T-helper 22 cell (primary cell): ENCODE data around the gene DYNC2I2.
"Not testable (repeated sequence)": the region's sequence is repeated elsewhere in the genome, so short reads cannot be mapped to it uniquely, and the experiment has no call there.

Experiments
- DNase-seq: peaks from one replicate; pipeline ENCODE4 v3.0.0-alpha.2; 2020; ENCODE audit warnings: low read depth

Gene DYNC2I2

DNA sequence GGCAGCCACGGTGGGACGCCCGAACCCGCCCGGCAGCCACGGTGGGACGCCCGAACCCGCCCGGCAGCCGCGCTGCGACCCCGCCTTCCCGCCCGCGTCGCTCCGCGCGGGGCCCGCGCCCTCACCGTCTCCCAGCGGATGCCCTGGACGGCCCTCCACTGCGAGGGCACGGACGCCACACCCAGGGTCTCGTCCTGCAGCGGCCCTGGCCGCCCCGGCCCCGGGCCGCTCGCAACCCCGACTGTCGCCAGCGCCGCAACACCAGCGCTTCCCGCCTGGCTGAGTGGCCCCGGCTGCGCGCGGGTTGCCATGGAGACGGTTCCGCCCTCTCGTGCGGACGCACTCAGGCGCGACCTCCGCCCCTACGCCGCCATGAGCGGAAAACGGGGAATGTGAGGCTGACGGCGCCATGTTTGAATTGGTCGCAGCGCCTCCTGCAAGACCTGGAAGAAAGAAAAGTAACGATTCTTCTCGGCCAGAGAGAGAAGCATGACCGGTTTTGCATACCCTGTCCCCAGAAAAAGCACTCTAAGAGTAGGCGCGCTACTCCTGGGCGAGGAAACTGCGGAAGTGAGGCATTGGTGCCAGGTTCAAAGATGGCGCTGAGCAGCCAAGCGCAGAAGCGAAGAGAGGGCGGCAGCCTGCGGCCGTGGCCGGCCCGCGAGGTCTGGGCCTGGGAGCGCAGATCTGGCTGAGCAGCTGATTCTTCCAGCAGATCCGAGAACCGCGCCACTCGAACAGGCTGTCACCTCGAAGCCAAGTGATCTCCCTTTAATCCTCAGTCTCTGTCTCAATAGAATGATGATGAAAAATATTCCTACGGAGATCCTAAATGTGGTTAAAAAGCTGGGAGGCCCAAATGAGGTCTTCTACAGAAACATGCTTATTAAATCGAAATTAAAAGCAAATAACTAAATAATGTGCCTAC is at the start of gene DYNC2I2:
TSS of gene DYNC2I2 (minus strand) at position 432 of the 928 bp plus-strand sequence. CDS start at position 311, 121 bp downstream.
- peak; percentile 93 for DNase-seq

DNA sequence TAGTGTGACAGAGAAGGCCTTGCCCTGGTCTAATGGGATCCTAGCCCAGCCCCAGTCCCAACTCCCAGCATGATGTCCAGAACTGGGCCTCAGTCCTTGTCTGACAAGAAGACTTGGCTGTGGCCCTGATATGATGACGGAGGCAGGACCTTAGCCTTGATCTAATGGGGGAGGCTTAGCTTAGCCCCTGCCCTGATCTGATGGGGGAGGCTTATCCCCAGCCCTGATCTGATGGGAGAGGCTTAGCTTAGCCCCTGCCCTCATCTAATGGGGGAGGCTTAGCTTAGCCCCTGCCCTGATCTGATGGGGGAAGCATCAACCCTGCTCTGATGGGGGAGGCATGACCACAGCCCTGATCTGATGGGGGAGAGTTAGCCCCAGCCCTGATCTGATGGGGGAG is 49.4 kb upstream of the DYNC2I2 start:
- DNase-seq = no peak

- DNase-seq = no peak
These were observed 48.7 kb upstream of the DYNC2I2 start for GRCh38 chr9:128705051-128705965.

GRCh38 chr9:128704356-128704670 is 47.7 kb upstream of the DYNC2I2 start:
- no peak for DNase-seq

DNA sequence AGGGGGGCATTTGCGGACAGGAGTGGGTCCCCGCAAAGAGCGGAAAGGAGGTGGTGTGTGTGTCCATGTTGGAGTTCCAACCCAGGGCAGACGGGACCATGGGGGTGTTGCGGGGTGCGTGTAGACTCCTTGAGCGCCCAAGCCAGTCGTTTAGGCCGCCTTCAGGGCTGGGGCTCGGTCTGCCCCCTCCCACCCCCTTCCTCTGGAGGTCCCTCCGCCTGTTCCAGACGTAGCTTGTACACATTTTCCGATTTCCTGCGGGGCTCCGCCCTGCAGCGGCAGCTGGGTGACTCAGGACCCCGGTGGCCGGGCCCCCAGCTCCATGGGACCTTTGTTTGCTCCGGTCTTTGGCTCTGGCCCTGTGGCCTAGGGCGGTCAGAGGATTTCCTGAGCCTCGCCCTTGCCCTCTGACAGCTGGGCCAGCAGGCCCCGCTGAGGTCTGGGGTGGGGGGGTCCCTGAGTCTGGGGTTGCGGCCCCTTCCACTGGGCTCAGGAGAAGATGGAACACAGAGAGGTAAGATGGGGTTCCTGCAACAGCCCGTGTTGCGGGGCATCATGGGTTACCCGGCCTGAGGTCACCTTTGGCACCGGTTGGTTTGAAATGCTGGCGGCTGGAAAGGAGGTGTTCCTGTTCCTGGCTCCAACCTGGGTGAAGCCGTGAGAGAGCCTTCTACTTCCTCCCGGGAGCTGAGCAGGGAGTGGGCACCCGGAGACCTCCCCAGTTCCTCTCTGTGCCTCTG is 47.1 kb upstream of the DYNC2I2 start:
- no peak for DNase-seq

DNA sequence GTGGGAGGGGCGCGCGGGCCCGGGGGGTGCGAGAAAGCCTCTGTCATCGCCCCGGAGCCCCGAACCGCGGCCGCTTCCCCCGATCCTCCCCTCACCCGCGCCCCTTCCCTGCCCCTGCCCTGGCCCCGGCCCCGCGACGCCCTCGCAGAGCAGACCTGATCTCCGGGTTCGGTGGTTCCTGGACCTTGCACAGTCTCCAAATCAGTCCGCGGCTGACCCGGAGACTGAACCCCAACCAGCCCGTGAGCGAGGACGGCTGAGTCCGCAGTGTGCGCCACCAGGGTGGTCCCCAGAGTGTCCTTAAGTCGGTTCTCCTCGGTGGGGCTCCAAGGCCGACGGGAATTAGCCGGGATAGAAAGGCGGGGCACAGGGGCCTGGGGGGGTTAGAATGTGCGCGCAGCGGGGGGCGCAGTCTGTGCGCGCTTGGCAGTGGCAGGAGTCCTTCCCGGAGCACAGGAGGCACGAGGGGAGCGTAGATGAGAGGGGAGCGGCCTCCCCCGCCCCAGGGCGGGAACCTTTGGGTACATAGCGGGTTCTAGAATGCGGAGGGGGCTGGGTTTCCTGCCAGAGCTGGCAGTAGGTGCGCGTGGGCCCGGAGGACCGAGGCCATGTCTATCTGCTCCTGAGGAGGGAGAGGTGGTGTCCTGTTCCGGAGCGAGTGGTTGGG is 46.4 kb upstream of the DYNC2I2 start:
- DNase-seq = no peak

GRCh38 chr9:128702445-128702948 is 45.9 kb upstream of the DYNC2I2 start, which contains the start of gene PKN3:
PKN3 (plus strand) TSS chr9:128702503; CDS start chr9:128702916, 413 bp downstream.
- peak; percentile 62 for DNase-seq

GRCh38 chr9:128701227-128701854 is 44.7 kb upstream of the DYNC2I2 start:
- DNase-seq = no peak

DNA sequence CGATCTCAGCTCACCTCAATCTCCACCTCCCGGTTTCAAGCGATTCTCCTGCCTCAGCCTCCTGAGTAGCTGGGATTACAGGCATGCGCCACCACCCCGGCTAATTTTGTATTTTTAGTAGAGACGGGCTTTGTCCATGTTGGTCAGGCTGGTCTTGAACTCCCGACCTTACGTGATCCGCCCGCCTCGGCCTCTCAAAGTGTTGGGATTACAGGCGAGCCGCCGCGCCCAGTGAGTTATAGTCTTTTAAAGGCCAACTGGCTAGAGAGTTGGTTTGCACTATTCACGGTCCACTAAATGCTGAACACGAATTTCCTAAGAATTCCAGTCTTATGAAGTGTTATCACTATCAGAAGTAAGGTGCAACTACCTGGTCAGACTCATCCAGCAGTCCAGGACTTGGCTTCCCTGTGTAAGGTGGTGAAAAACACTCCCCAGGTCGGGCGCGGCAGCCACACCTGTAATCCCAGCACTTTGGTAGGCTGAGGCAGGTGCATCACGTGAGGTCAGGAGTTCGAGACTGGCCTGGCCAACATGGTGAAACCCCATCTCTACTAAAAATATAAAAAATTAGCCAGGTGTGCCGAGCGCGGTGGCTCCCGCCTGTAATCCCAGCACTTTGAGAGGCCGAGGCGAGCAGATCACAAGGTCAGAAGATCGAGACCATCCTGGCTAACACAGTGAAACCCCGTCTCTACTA is 42.6 kb upstream of the DYNC2I2 start:
- DNase-seq = not testable (repeated sequence)

DNA sequence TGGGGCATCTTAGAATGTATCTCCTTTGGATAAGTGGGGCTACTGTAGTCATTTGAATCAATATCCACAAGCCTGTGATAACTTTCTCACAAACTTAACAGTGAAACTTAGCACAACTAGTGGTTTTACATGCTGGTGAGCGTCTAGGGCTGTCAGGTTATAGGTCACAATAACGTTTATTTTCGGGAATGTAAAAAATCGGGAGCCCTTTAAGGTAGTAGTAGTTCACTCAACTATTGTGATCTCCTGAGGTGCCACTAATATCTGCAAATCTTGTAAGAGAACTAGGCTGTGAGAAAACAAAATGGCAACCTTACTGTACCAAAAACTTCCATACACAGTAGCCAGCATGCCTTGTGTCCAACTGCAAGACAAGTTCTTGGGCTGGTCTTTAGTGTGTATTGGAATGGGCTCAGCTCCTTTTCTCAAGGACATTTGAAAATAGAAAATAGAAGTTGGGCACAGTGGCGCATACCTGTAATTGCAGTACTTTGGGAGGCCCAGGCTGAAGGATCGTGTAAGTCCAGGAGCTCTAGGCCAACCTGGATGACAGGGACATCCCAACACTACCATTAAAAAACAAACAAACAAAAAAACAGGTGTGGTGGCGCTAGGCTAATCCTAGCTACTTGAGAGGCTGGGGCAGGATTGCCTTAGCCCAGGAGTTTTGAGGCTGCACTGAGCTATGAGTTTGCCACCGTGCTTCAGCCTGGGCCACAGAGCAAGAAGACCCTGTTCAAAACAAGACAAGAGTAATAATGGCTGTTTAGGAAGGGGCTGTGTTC is 40.5 kb upstream of the DYNC2I2 start:
- DNase-seq = no peak

DNA sequence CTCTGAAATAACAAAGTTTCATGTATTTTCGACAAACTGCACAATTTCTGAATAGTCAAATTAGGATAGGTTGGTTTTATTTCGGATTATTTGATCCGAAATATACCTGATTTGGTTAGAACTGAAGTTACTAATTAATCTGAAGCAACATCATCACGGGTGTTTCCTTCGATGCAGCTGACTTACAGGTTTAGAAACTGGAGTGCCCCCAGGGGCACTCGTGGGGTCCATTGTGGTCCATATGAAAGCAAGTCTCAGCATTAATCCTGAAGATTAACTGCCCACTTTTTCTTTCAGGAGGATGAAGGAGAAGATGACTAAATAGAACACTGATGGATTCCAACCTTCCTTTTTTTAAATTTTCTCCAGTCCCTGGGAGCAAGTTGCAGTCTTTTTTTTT is 37.7 kb upstream of the DYNC2I2 start:
- no peak for DNase-seq

GRCh38 chr9:128693738-128694137 is 37.1 kb upstream of the DYNC2I2 start:
- not testable (repeated sequence) for DNase-seq

GRCh38 chr9:128690684-128691034 is 34.0 kb upstream of the DYNC2I2 start:
- no peak for DNase-seq

DNA sequence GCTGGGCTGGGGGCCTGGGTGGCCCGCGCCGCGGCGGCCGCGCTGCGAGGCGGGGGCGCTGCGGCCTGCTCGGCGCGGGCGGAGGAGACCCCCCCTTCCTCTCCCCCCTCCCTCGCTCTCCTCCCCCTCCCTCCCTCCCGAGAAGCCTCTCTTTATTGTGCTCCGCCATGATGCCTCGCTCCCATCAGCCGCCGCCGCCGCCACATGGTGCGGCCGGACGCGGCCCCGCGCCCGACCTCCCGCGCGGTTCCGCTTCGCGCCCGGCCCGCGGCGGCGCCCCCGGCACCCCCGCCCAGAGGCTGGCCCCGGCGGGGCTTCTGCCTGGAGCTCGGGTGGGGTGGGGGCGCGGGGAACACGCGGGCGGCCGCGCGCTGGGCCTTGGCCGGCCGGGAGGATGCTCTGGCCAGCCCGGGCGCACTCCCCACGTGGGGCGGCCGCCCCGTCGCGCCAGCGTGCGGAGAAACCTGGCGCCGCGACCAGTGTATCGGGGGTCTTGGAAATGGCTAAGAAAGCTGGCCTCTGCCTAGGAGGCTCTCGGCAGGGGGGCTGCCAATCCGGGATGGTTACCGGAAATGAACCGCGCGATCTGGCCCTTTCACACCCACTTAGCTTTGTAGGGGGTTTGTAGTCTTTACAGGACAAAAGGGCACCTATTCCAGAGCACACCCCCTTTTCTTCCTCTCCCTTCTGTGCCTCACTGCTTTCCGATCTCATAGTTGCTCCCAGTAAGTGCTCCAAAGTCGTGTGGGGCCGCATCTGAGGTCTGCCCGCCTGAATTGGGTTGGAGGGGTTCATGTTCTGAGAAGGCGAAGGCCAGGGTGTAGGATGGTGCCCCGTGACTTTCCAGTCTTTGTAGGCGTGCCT is 33.4 kb upstream of the DYNC2I2 start:
- DNase-seq = peak; percentile 55

GRCh38 chr9:128689293-128689774 is 32.7 kb upstream of the DYNC2I2 start:
- peak; percentile 59 for DNase-seq

- DNase-seq = peak; percentile 87
These were observed 32.0 kb upstream of the DYNC2I2 start, which contains the start of gene SET for GRCh38 chr9:128688501-128689292. SET (plus strand) TSS chr9:128689222; CDS start chr9:128689583, 361 bp downstream.

GRCh38 chr9:128687453-128687852 is 30.8 kb upstream of the DYNC2I2 start:
- DNase-seq = no peak
